IPS-15b (cell line): ENCODE data around the gene CYFIP2.

Experiments used
- H3K27me3 ChIP-seq: one replicate; pipeline ENCODE4 v1.6.1; 2013; ENCODE audit warnings: low read length; ENCODE audit not compliant: control insufficient read depth, insufficient read depth
- H3K36me3 ChIP-seq: one replicate; pipeline ENCODE4 v1.6.1; 2013; ENCODE audit warnings: low read length; ENCODE audit not compliant: control insufficient read depth, insufficient read depth
- H3K4me1 ChIP-seq: one replicate; pipeline ENCODE4 v1.6.1; 2013; ENCODE audit warnings: mild to moderate bottlenecking, low read length; ENCODE audit not compliant: control insufficient read depth, insufficient read depth
- H3K4me3 ChIP-seq: one replicate; pipeline ENCODE4 v1.5.1; 2013; ENCODE audit warnings: low read depth, low read length
- H3K9ac ChIP-seq: one replicate; pipeline ENCODE4 v1.6.1; 2013; ENCODE audit warnings: low read depth, mild to moderate bottlenecking, low read length
- H3K9me3 ChIP-seq: one replicate; pipeline ENCODE4 v1.6.1; 2013; ENCODE audit warnings: mild to moderate bottlenecking, low read length; ENCODE audit not compliant: control insufficient read depth, insufficient read depth

Gene CYFIP2

GRCh38 chr5:157292599-157292998, 26.7 kb downstream of the CYFIP2 start:
- Histone ChIP-seq H3K27me3 (no peaks in the 10 kb centered on the region), H3K4me3 (no peak overlapping the region), H3K4me1 (no peaks in the 10 kb centered on the region), H3K9ac (no peak overlapping the region), H3K9me3 (no peaks in the 10 kb centered on the region), H3K36me3 (peaks cover 5% of the 10 kb centered on the region)

- Histone ChIP-seq H3K9ac (no peak overlapping the region), H3K9me3 (no peaks in the 10 kb centered on the region), H3K27me3 (no peaks in the 10 kb centered on the region), H3K4me3 (no peak overlapping the region), H3K4me1 (no peaks in the 10 kb centered on the region), H3K36me3 (peaks cover 3% of the 10 kb centered on the region)
These were observed 28.6 kb downstream of the CYFIP2 start for GRCh38 chr5:157294407-157295091.

GRCh38 chr5:157295247-157295646, 29.3 kb downstream of the CYFIP2 start:
- Histone ChIP-seq H3K4me1 (no peaks in the 10 kb centered on the region), H3K36me3 (peaks cover 3% of the 10 kb centered on the region), H3K4me3 (no peak overlapping the region), H3K9ac (no peak overlapping the region), H3K27me3 (no peaks in the 10 kb centered on the region), H3K9me3 (no peaks in the 10 kb centered on the region)

GRCh38 chr5:157300564-157300963, 34.6 kb downstream of the CYFIP2 start:
- H3K27me3 ChIP-seq, result no peaks in the 10 kb centered on the region
- no peak overlapping the region for H3K4me3 ChIP-seq
- no peak overlapping the region for H3K9ac ChIP-seq
- H3K4me1 ChIP-seq, result no peaks in the 10 kb centered on the region
- no peaks in the 10 kb centered on the region for H3K9me3 ChIP-seq
- H3K36me3 ChIP-seq, result peaks cover 2% of the 10 kb centered on the region

- Histone ChIP-seq H3K9ac (no peak overlapping the region), H3K4me1 (no peaks in the 10 kb centered on the region), H3K4me3 (no peak overlapping the region), H3K36me3 (peaks cover 2% of the 10 kb centered on the region), H3K27me3 (no peaks in the 10 kb centered on the region), H3K9me3 (no peaks in the 10 kb centered on the region)
These were observed 35.1 kb downstream of the CYFIP2 start for GRCh38 chr5:157301066-157301465.

- Histone ChIP-seq H3K9ac (no peak overlapping the region), H3K4me1 (no peaks in the 10 kb centered on the region), H3K27me3 (no peaks in the 10 kb centered on the region), H3K36me3 (peaks cover 2% of the 10 kb centered on the region), H3K4me3 (no peak overlapping the region), H3K9me3 (no peaks in the 10 kb centered on the region)
These were observed 37.1 kb downstream of the CYFIP2 start for GRCh38 chr5:157303023-157303422.

- Histone ChIP-seq H3K9ac (no peak overlapping the region), H3K4me1 (no peaks in the 10 kb centered on the region), H3K27me3 (no peaks in the 10 kb centered on the region), H3K4me3 (no peak overlapping the region), H3K9me3 (no peaks in the 10 kb centered on the region), H3K36me3 (peaks cover 2% of the 10 kb centered on the region)
These were observed 37.9 kb downstream of the CYFIP2 start for GRCh38 chr5:157303667-157304327.

- H3K36me3 ChIP-seq, result peaks cover 6% of the 10 kb centered on the region
- no peaks in the 10 kb centered on the region for H3K27me3 ChIP-seq
- H3K9ac ChIP-seq, result no peak overlapping the region
- no peaks in the 10 kb centered on the region for H3K9me3 ChIP-seq
- no peak overlapping the region for H3K4me3 ChIP-seq
- H3K4me1 ChIP-seq, result no peaks in the 10 kb centered on the region
These were observed 40.2 kb downstream of the CYFIP2 start for GRCh38 chr5:157306081-157306480.

- no peaks in the 10 kb centered on the region for H3K9me3 ChIP-seq
- no peaks in the 10 kb centered on the region for H3K27me3 ChIP-seq
- H3K9ac ChIP-seq, result no peak overlapping the region
- H3K4me1 ChIP-seq, result no peaks in the 10 kb centered on the region
- H3K36me3 ChIP-seq, result peaks cover 6% of the 10 kb centered on the region
- H3K4me3 ChIP-seq, result no peak overlapping the region
These were observed 41.0 kb downstream of the CYFIP2 start for GRCh38 chr5:157306692-157307471.

GRCh38 chr5:157308836-157309465, 43.0 kb downstream of the CYFIP2 start:
- H3K4me3 ChIP-seq, result no peak overlapping the region
- H3K9ac ChIP-seq, result no peak overlapping the region
- no peaks in the 10 kb centered on the region for H3K9me3 ChIP-seq
- peaks cover 6% of the 10 kb centered on the region for H3K36me3 ChIP-seq
- no peaks in the 10 kb centered on the region for H3K27me3 ChIP-seq
- no peaks in the 10 kb centered on the region for H3K4me1 ChIP-seq

GRCh38 chr5:157309796-157310195, 43.9 kb downstream of the CYFIP2 start:
- H3K27me3 ChIP-seq, result no peaks in the 10 kb centered on the region
- peaks cover 6% of the 10 kb centered on the region for H3K36me3 ChIP-seq
- H3K9me3 ChIP-seq, result no peaks in the 10 kb centered on the region
- H3K4me1 ChIP-seq, result no peaks in the 10 kb centered on the region
- H3K4me3 ChIP-seq, result no peak overlapping the region
- no peak overlapping the region for H3K9ac ChIP-seq
